HG03521 (cell line): ENCODE results near the gene FAM20B.
"Not testable (repeated sequence)": the region's sequence is repeated elsewhere in the genome, so short reads cannot be mapped to it uniquely, and the experiment has no call there.

Source experiments
- ATAC-seq: cut with Tn5 transposase; IDR thresholded peaks from one replicate; pipeline ENCODE4 v1.9.1; 2021; ENCODE audit warnings: mild to moderate bottlenecking, moderate library complexity; ENCODE audit not compliant: unreplicated experiment

Gene FAM20B

GRCh38 chr1:179025125-179025974, at the start of gene FAM20B:
Gene FAM20B, plus strand, starts transcription at chr1:179025894. Its CDS starts 17,954 bp downstream, at chr1:179043848.
- peak; percentile 83 for ATAC-seq

GRCh38 chr1:178976541-178976940, 49.2 kb upstream of the FAM20B start:
- ATAC-seq, result no peak

- ATAC-seq, result no peak
Observed at GRCh38 chr1:178986204-178986603, 39.5 kb upstream of the FAM20B start.

- ATAC-seq, result not testable (repeated sequence)
Observed at GRCh38 chr1:178988198-178988597, 37.5 kb upstream of the FAM20B start.

GRCh38 chr1:178993559-178993958, 32.1 kb upstream of the FAM20B start:
- ATAC-seq, result no peak

- no peak for ATAC-seq
Observed at GRCh38 chr1:178997428-178997827, 28.3 kb upstream of the FAM20B start.

- ATAC-seq, result no peak
Observed at GRCh38 chr1:178998295-178998694, 27.4 kb upstream of the FAM20B start.

- no peak for ATAC-seq
Observed at GRCh38 chr1:178999061-178999460, 26.6 kb upstream of the FAM20B start.

GRCh38 chr1:179001451-179001850, 24.2 kb upstream of the FAM20B start:
- ATAC-seq, result no peak

- ATAC-seq, result not testable (repeated sequence)
Observed at GRCh38 chr1:179002064-179002463, 23.6 kb upstream of the FAM20B start.

- peak; percentile 80 for ATAC-seq
Observed at GRCh38 chr1:179002552-179003345, 22.9 kb upstream of the FAM20B start.

- no peak for ATAC-seq
Observed at GRCh38 chr1:179003512-179004066, 22.1 kb upstream of the FAM20B start.

GRCh38 chr1:179007233-179007632, 18.5 kb upstream of the FAM20B start:
- ATAC-seq, result no peak

GRCh38 chr1:179010671-179011070, 15.0 kb upstream of the FAM20B start:
- ATAC-seq, result no peak

GRCh38 chr1:179012038-179012437, 13.7 kb upstream of the FAM20B start:
- no peak for ATAC-seq

- no peak for ATAC-seq
Observed at GRCh38 chr1:179014123-179014522, 11.6 kb upstream of the FAM20B start.

- ATAC-seq, result no peak
Observed at GRCh38 chr1:179015396-179015795, 10.3 kb upstream of the FAM20B start.

- no peak for ATAC-seq
Observed at GRCh38 chr1:179016706-179017382, 8.8 kb upstream of the FAM20B start.

- ATAC-seq, result no peak
Observed at GRCh38 chr1:179017383-179018326, 8.0 kb upstream of the FAM20B start.

GRCh38 chr1:179021873-179022272, 3.8 kb upstream of the FAM20B start:
- no peak for ATAC-seq
